ENCODE results near the gene RMND1. TPM values are rescaled to one million over a fixed set of nuclear protein-coding genes. Genes with fewer than 3 reads are reported as not detected.

The RMND1 gene
- total and polyA plus RNA-seq, 9 of the 15 experiments (the other 6 are each of a cell fraction or from before 2014, with no cell fraction given), result 26.9 to 47.8 (median 36.2) TPM

DNA sequence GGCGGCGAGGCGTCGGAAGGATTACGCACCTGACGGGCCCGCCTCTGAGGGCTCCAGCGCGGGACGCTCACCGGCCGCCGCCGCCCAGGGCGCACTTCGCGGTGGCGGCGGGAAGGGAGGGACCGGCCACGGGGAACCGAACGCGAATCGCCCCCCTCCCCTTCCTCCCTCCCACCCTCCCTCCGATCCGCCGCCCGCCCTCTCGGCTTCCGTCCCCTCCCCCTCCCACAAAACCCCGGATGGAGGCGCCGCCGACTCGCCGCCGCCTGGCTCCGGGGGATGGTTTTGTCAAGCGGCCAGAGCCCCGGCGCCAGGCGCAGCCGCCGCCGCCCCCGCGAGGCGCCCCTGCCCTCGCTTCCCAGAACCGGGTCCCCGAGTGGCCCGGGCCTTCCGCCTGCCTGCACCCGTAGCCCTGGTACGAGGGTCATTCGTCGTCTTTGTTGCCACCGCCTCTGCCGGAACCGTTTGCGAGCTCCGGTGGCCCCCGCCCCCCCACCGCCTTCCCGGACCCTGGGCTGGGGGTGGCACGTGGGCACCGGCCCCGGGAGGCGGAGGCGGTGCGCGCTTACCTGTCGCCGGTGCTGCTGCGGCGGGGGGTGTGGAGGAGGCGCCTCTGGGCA, 61.0 kb downstream of the RMND1 start (continued):
- TF ChIP-seq, protein P1, sequence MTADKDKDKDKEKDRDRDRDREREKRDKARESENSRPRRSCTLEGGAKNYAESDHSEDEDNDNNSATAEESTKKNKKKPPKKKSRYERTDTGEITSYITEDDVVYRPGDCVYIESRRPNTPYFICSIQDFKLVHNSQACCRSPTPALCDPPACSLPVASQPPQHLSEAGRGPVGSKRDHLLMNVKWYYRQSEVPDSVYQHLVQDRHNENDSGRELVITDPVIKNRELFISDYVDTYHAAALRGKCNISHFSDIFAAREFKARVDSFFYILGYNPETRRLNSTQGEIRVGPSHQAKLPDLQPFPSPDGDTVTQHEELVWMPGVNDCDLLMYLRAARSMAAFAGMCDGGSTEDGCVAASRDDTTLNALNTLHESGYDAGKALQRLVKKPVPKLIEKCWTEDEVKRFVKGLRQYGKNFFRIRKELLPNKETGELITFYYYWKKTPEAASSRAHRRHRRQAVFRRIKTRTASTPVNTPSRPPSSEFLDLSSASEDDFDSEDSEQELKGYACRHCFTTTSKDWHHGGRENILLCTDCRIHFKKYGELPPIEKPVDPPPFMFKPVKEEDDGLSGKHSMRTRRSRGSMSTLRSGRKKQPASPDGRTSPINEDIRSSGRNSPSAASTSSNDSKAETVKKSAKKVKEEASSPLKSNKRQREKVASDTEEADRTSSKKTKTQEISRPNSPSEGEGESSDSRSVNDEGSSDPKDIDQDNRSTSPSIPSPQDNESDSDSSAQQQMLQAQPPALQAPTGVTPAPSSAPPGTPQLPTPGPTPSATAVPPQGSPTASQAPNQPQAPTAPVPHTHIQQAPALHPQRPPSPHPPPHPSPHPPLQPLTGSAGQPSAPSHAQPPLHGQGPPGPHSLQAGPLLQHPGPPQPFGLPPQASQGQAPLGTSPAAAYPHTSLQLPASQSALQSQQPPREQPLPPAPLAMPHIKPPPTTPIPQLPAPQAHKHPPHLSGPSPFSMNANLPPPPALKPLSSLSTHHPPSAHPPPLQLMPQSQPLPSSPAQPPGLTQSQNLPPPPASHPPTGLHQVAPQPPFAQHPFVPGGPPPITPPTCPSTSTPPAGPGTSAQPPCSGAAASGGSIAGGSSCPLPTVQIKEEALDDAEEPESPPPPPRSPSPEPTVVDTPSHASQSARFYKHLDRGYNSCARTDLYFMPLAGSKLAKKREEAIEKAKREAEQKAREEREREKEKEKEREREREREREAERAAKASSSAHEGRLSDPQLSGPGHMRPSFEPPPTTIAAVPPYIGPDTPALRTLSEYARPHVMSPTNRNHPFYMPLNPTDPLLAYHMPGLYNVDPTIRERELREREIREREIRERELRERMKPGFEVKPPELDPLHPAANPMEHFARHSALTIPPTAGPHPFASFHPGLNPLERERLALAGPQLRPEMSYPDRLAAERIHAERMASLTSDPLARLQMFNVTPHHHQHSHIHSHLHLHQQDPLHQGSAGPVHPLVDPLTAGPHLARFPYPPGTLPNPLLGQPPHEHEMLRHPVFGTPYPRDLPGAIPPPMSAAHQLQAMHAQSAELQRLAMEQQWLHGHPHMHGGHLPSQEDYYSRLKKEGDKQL (CRISPR knock-in tag; IDR thresholded peaks at IDR 0.05; ENCODE audit: borderline replicate concordance), result no peak
- TF ChIP-seq TRIM24 (IDR thresholded peaks at IDR 0.05) (no peak), SAFB (IDR thresholded peaks at IDR 0.05; ENCODE audit: borderline replicate concordance, low read depth, low read length) (0 out of 2 replicates have a peak, but pooled peaks have one; percentile 19), IFI16 (CRISPR knock-in tag; IDR thresholded peaks at IDR 0.05) (no peak), ZKSCAN1 (IDR thresholded peaks at IDR 0.05; ENCODE audit: low read depth, low read length) (no peak), KLF16 (IDR thresholded peaks at IDR 0.05) (no peak), ATF7 (IDR thresholded peaks at IDR 0.05) (peak; percentile 14; the same call in 1 of the 2 replicates), XRCC5 (IDR thresholded peaks at IDR 0.05; ENCODE audit: low read depth, low read length) (no peak), MYBL2 (IDR thresholded peaks at IDR 0.05; ENCODE audit: low read depth) (no peak), MYBL2 (CRISPR knock-in tag; IDR thresholded peaks at IDR 0.05; ENCODE audit: borderline replicate concordance) (no peak), MXI1 (IDR thresholded peaks at IDR 0.05; ENCODE audit: low read depth, low read length) (no peak), ZC3H4 (CRISPR knock-in tag; IDR thresholded peaks at IDR 0.05; ENCODE audit: borderline replicate concordance) (no peak), RBFOX2 (IDR thresholded peaks at IDR 0.05; ENCODE audit: low read depth, low read length) (peak; percentile 89), C11orf30 (IDR thresholded peaks at IDR 0.05; ENCODE audit: low read depth) (no peak), PRPF4 (IDR thresholded peaks at IDR 0.05; ENCODE audit: insufficient read depth, low read depth, low read length, poor library complexity, severe bottlenecking) (no peak), SOX6 (IDR thresholded peaks at IDR 0.05) (no peak), ZNF766 (CRISPR knock-in tag; conservative IDR thresholded peaks at IDR 0.05) (no peak)
- TF ChIP-seq, protein P2, sequence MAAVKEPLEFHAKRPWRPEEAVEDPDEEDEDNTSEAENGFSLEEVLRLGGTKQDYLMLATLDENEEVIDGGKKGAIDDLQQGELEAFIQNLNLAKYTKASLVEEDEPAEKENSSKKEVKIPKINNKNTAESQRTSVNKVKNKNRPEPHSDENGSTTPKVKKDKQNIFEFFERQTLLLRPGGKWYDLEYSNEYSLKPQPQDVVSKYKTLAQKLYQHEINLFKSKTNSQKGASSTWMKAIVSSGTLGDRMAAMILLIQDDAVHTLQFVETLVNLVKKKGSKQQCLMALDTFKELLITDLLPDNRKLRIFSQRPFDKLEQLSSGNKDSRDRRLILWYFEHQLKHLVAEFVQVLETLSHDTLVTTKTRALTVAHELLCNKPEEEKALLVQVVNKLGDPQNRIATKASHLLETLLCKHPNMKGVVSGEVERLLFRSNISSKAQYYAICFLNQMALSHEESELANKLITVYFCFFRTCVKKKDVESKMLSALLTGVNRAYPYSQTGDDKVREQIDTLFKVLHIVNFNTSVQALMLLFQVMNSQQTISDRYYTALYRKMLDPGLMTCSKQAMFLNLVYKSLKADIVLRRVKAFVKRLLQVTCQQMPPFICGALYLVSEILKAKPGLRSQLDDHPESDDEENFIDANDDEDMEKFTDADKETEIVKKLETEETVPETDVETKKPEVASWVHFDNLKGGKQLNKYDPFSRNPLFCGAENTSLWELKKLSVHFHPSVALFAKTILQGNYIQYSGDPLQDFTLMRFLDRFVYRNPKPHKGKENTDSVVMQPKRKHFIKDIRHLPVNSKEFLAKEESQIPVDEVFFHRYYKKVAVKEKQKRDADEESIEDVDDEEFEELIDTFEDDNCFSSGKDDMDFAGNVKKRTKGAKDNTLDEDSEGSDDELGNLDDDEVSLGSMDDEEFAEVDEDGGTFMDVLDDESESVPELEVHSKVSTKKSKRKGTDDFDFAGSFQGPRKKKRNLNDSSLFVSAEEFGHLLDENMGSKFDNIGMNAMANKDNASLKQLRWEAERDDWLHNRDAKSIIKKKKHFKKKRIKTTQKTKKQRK (IDR thresholded peaks at IDR 0.05; ENCODE audit: borderline replicate concordance, low read depth, low read length), result no peak
- TF ChIP-seq, protein P3, sequence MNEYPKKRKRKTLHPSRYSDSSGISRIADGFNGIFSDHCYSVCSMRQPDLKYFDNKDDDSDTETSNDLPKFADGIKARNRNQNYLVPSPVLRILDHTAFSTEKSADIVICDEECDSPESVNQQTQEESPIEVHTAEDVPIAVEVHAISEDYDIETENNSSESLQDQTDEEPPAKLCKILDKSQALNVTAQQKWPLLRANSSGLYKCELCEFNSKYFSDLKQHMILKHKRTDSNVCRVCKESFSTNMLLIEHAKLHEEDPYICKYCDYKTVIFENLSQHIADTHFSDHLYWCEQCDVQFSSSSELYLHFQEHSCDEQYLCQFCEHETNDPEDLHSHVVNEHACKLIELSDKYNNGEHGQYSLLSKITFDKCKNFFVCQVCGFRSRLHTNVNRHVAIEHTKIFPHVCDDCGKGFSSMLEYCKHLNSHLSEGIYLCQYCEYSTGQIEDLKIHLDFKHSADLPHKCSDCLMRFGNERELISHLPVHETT (CRISPR knock-in tag; conservative IDR thresholded peaks at IDR 0.05 in 1 of 2, IDR thresholded peaks at IDR 0.05 in 1 of 2), result peak in 1 of 2 experiments; percentile 100; a peak in 2 of 4 replicates

Data from K562 (cell line).